Measurements from ENCODE around the gene ATP5PF.

Gene ATP5PF

GRCh38 chr21:25682382-25682781 lies 52.3 kb downstream of the ATP5PF start:
- no peak for TF ChIP-seq SUZ12 (IDR thresholded peaks at IDR 0.05; ENCODE audit: extremely low read depth, insufficient read depth, insufficient read length)
- TF ChIP-seq ZNF274 (IDR thresholded peaks at IDR 0.05; ENCODE audit: low read depth, low read length): no peak
- no peak for TF ChIP-seq YY1 (IDR thresholded peaks at IDR 0.05; ENCODE audit: insufficient read depth, insufficient read length)
- Histone ChIP-seq H3K9me3 (ENCODE audit: insufficient read depth, low read length) (no peaks in the 10 kb centered on the region), H3K36me3 (ENCODE audit: insufficient read depth, insufficient read length, low read length) (no peaks in the 10 kb centered on the region), H3K27me3 (ENCODE audit: insufficient read depth, insufficient read length) (no peaks in the 10 kb centered on the region), H3K4me1 (ENCODE audit: insufficient read depth, insufficient read length) (no peaks in the 10 kb centered on the region), H3K9ac (ENCODE audit: insufficient read length, low read depth) (no peak overlapping the region), H3K4me3 (ENCODE audit: insufficient read length, low read depth) (no peak overlapping the region)
- DNase-seq (ENCODE audit: low read depth, low spot score): no peak

GRCh38 chr21:25676451-25676850 lies 58.3 kb downstream of the ATP5PF start:
- Histone ChIP-seq H3K27me3 (ENCODE audit: insufficient read depth, insufficient read length) (no peaks in the 10 kb centered on the region), H3K36me3 (ENCODE audit: insufficient read depth, insufficient read length, low read length) (no peaks in the 10 kb centered on the region), H3K4me3 (ENCODE audit: insufficient read length, low read depth) (no peak overlapping the region), H3K9ac (ENCODE audit: insufficient read length, low read depth) (no peak overlapping the region), H3K9me3 (ENCODE audit: insufficient read depth, low read length) (0 out of 2 replicates have a peak, but pooled peaks cover 3% of the 10 kb centered on the region), H3K4me1 (ENCODE audit: insufficient read depth, insufficient read length) (no peaks in the 10 kb centered on the region)
- DNase-seq (ENCODE audit: low read depth, low spot score): no peak
- TF ChIP-seq SUZ12 (IDR thresholded peaks at IDR 0.05; ENCODE audit: extremely low read depth, insufficient read depth, insufficient read length) (no peak), YY1 (IDR thresholded peaks at IDR 0.05; ENCODE audit: insufficient read depth, insufficient read length) (no peak), ZNF274 (IDR thresholded peaks at IDR 0.05; ENCODE audit: low read depth, low read length) (no peak)

Data from NT2/D1 (cell line).